ENCODE measurements around the gene ARMH2. TPM values are rescaled to one million over a fixed set of nuclear protein-coding genes. Genes with fewer than 3 reads are reported as not detected.

Gene ARMH2
- total RNA-seq, 4 donors from 2014 or later = not detected

GRCh38 chr6:24844061-24844460 lies 45.3 kb upstream of the ARMH2 start:
- Histone ChIP-seq H3K27ac (no peak overlapping the region), H3K4me1 (peaks cover 3% of the 10 kb centered on the region), H3K27me3 (no peaks in the 10 kb centered on the region), H3K9me3 (no peaks in the 10 kb centered on the region), H3K36me3 (peaks cover 11% of the 10 kb centered on the region), H3K4me3 (no peak overlapping the region)
- DNase-seq (ENCODE audit: low spot score in 2 of 2) = no peak
- TF ChIP-seq POLR2AphosphoS5 (IDR thresholded peaks at IDR 0.05) (no peak), EP300 (IDR thresholded peaks at IDR 0.05) (no peak), CTCF (IDR thresholded peaks at IDR 0.05) (no peak), POLR2A (IDR thresholded peaks at IDR 0.05) (no peak)
- 93% methylated on average over 1 of the region's 1 CpG for WGBS

- no peak overlapping the region for H3K27ac ChIP-seq
- DNase-seq (ENCODE audit: low spot score in 2 of 2) = no peak
- 63% methylated on average over 2 of the region's 2 CpGs for whole genome bisulfite sequencing
- peaks cover 5% of the 10 kb centered on the region for H3K36me3 ChIP-seq
- no peaks in the 10 kb centered on the region for H3K9me3 ChIP-seq
- H3K4me3 ChIP-seq = no peak overlapping the region
- TF ChIP-seq POLR2AphosphoS5 (IDR thresholded peaks at IDR 0.05) (no peak), EP300 (IDR thresholded peaks at IDR 0.05) (no peak), CTCF (IDR thresholded peaks at IDR 0.05) (no peak), POLR2A (IDR thresholded peaks at IDR 0.05) (no peak)
- no peaks in the 10 kb centered on the region for H3K27me3 ChIP-seq
- peaks cover 28% of the 10 kb centered on the region for H3K4me1 ChIP-seq
Measured at GRCh38 chr6:24840187-24840586, 41.5 kb upstream of the ARMH2 start.

- peaks cover 36% of the 10 kb centered on the region for H3K4me1 ChIP-seq
- H3K4me3 ChIP-seq = no peak overlapping the region
- H3K27ac ChIP-seq = no peak overlapping the region
- H3K9me3 ChIP-seq = no peaks in the 10 kb centered on the region
- peaks cover 5% of the 10 kb centered on the region for H3K36me3 ChIP-seq
- DNase-seq (ENCODE audit: low spot score in 2 of 2) = no peak
- 88% methylated on average over 5 of the region's 5 CpGs for WGBS
- TF ChIP-seq POLR2A (IDR thresholded peaks at IDR 0.05) (no peak), EP300 (IDR thresholded peaks at IDR 0.05) (no peak), CTCF (IDR thresholded peaks at IDR 0.05) (no peak), POLR2AphosphoS5 (IDR thresholded peaks at IDR 0.05) (no peak)
- H3K27me3 ChIP-seq = no peaks in the 10 kb centered on the region
Measured at GRCh38 chr6:24838994-24839393, 40.3 kb upstream of the ARMH2 start.

GRCh38 chr6:24838081-24838480 lies 39.4 kb upstream of the ARMH2 start:
- WGBS = 83% methylated on average over 3 of the region's 3 CpGs
- Histone ChIP-seq H3K4me3 (no peak overlapping the region), H3K36me3 (peaks cover 2% of the 10 kb centered on the region), H3K27ac (no peak overlapping the region), H3K4me1 (peaks cover 36% of the 10 kb centered on the region), H3K9me3 (no peaks in the 10 kb centered on the region), H3K27me3 (no peaks in the 10 kb centered on the region)
- no peak for DNase-seq (ENCODE audit: low spot score in 2 of 2)
- TF ChIP-seq CTCF (IDR thresholded peaks at IDR 0.05) (no peak), POLR2AphosphoS5 (IDR thresholded peaks at IDR 0.05) (no peak)

GRCh38 chr6:24836109-24836508 lies 37.4 kb upstream of the ARMH2 start:
- H3K9me3 ChIP-seq = no peaks in the 10 kb centered on the region
- H3K27me3 ChIP-seq = no peaks in the 10 kb centered on the region
- peaks cover 47% of the 10 kb centered on the region for H3K4me1 ChIP-seq
- WGBS = 16% methylated on average over 2 of the region's 2 CpGs
- H3K36me3 ChIP-seq = no peaks in the 10 kb centered on the region
- H3K27ac ChIP-seq = peak overlapping the region; percentile 73
- no peak overlapping the region for H3K4me3 ChIP-seq
- no peak for DNase-seq (ENCODE audit: low spot score in 2 of 2)
- TF ChIP-seq EP300 (IDR thresholded peaks at IDR 0.05) (no peak), POLR2AphosphoS5 (IDR thresholded peaks at IDR 0.05) (no peak), POLR2A (IDR thresholded peaks at IDR 0.05) (no peak), CTCF (IDR thresholded peaks at IDR 0.05) (no peak)

All from suprapubic skin (tissue), 4 donors.